BE2C (cell line): ENCODE measurements around the gene ZNF827.

Experiments used
- DNase-seq: peaks from one replicate; pipeline ENCODE4 v3.0.0-alpha.2; 2020
- H3K27me3 ChIP-seq: fragments of 250-450 bp; sonication (Bioruptor Pico); 2 replicates; pipeline ENCODE4 v1.5.1; 2020; ENCODE audit warnings: mild to moderate bottlenecking
- H3K36me3 ChIP-seq: fragments of 250-450 bp; sonication (Bioruptor Pico); 2 replicates; pipeline ENCODE4 v1.5.1; 2020; ENCODE audit warnings: mild to moderate bottlenecking
- H3K4me1 ChIP-seq: fragments of 250-450 bp; sonication (Bioruptor Pico); 2 replicates; pipeline ENCODE4 v1.5.1; 2020
- H3K4me3 ChIP-seq: 2 replicates; pipeline ENCODE4 v1.5.1; 2011; ENCODE audit warnings: low read depth, low read length
- H3K9me3 ChIP-seq: fragments of 250-450 bp; sonication (Bioruptor Pico); 2 replicates; pipeline ENCODE4 v1.5.1; 2020
- CTCF ChIP-seq: IDR thresholded peaks from 2 replicates; pipeline ENCODE4 v1.5.1; 2012; ENCODE audit warnings: mild to moderate bottlenecking, low read depth, low read length

ZNF827 gene

GRCh38 chr4:145805490-145805889 lies 133.1 kb downstream of the ZNF827 start:
- no peaks in the 10 kb centered on the region for H3K36me3 ChIP-seq
- no peaks in the 10 kb centered on the region for H3K9me3 ChIP-seq
- no peak overlapping the region for H3K4me3 ChIP-seq
- TF ChIP-seq CTCF, result no peak
- DNase-seq, result no peak
- peaks cover 8% of the 10 kb centered on the region for H3K4me1 ChIP-seq
- H3K27me3 ChIP-seq, result no peaks in the 10 kb centered on the region

- no peaks in the 10 kb centered on the region for H3K36me3 ChIP-seq
- H3K4me1 ChIP-seq, result peaks cover 8% of the 10 kb centered on the region
- no peaks in the 10 kb centered on the region for H3K9me3 ChIP-seq
- H3K27me3 ChIP-seq, result no peaks in the 10 kb centered on the region
- TF ChIP-seq CTCF, result no peak
- no peak for DNase-seq
- H3K4me3 ChIP-seq, result no peak overlapping the region
Observed at GRCh38 chr4:145804116-145804515, 134.5 kb downstream of the ZNF827 start.

GRCh38 chr4:145799223-145799622 lies 139.4 kb downstream of the ZNF827 start:
- Histone ChIP-seq H3K27me3 (no peaks in the 10 kb centered on the region), H3K36me3 (no peaks in the 10 kb centered on the region), H3K9me3 (no peaks in the 10 kb centered on the region), H3K4me3 (no peak overlapping the region), H3K4me1 (peaks cover 5% of the 10 kb centered on the region)
- no peak for TF ChIP-seq CTCF
- no peak for DNase-seq

GRCh38 chr4:145797278-145797677 lies 141.3 kb downstream of the ZNF827 start:
- H3K9me3 ChIP-seq, result no peaks in the 10 kb centered on the region
- H3K36me3 ChIP-seq, result no peaks in the 10 kb centered on the region
- peaks cover 5% of the 10 kb centered on the region for H3K4me1 ChIP-seq
- DNase-seq, result no peak
- H3K4me3 ChIP-seq, result no peak overlapping the region
- H3K27me3 ChIP-seq, result no peaks in the 10 kb centered on the region
- no peak for TF ChIP-seq CTCF

GRCh38 chr4:145796346-145796745 lies 142.3 kb downstream of the ZNF827 start:
- Histone ChIP-seq H3K36me3 (no peaks in the 10 kb centered on the region), H3K27me3 (no peaks in the 10 kb centered on the region), H3K9me3 (no peaks in the 10 kb centered on the region), H3K4me3 (no peak overlapping the region), H3K4me1 (peaks cover 5% of the 10 kb centered on the region)
- no peak for DNase-seq
- no peak for TF ChIP-seq CTCF

- no peak for DNase-seq
- no peaks in the 10 kb centered on the region for H3K27me3 ChIP-seq
- H3K4me1 ChIP-seq, result peaks cover 5% of the 10 kb centered on the region
- TF ChIP-seq CTCF, result no peak
- H3K4me3 ChIP-seq, result no peak overlapping the region
- H3K9me3 ChIP-seq, result no peaks in the 10 kb centered on the region
- H3K36me3 ChIP-seq, result no peaks in the 10 kb centered on the region
Observed at GRCh38 chr4:145795521-145795920, 143.1 kb downstream of the ZNF827 start.
